Psoas muscle (tissue), 8 donors: ENCODE results near the gene PDE1C. TPM values are rescaled to one million over a fixed set of nuclear protein-coding genes. Genes with fewer than 3 reads are reported as not detected.

Experiments
- ATAC-seq, 4 donors: fragments of 200-7000 bp; cut with Tn5 transposase; one replicate each; pipeline ENCODE4 v1.9.1; 2020; ENCODE audit warnings: moderate library complexity in 3 of 4, mild to moderate bottlenecking in 2 of 4
- DNase-seq, 2 donors: peaks; one replicate each; pipeline ENCODE4 v3.0.0-alpha.2; 2020
- H3K27ac ChIP-seq: fragments of 200-600 bp; one replicate; pipeline ENCODE4 v1.8.0; 2022
- H3K27me3 ChIP-seq, 3 donors: fragments of 200-600 bp in 1 of 3; one replicate each; pipeline versions ENCODE4 v1.6.1 to v1.8.0; 2013 to 2022; ENCODE audit warnings: low read length in 2 of 3, mild to moderate bottlenecking in 2 of 3, moderate library complexity in 1 of 3; ENCODE audit not compliant: insufficient read depth in 3 of 3
- H3K36me3 ChIP-seq, 2 donors: fragments of 200-600 bp in 1 of 2; one replicate each; pipeline versions ENCODE4 v1.6.1 to v1.8.0; 2013 to 2022; ENCODE audit warnings: low read depth in 1 of 2, mild to moderate bottlenecking in 1 of 2, moderate library complexity in 1 of 2; ENCODE audit not compliant: insufficient read depth in 1 of 2
- H3K4me1 ChIP-seq: fragments of 200-600 bp; one replicate; pipeline ENCODE4 v1.8.0; 2022
- H3K4me3 ChIP-seq: fragments of 200-600 bp; one replicate; pipeline ENCODE4 v1.8.0; 2022; ENCODE audit warnings: mild to moderate bottlenecking
- H3K9me3 ChIP-seq: fragments of 200-600 bp; one replicate; pipeline ENCODE4 v1.8.0; 2022
- WGBS, 3 donors: extraction: QIAGEN DNeasy Blood & Tissue Kit; methylation state at CpG; one replicate each; pipeline versions ENCODE4 v1.1.6 to v1.1.7; 2013; 5-methylcytosine and 5-hydroxymethylcytosine counted together
- intact Hi-C, 2 donors: fragments of 100-400 bp; cut with DNase I; formaldehyde crosslinking; loops; one replicate each; pipeline versions ENCODE4 v1.11.0 to v1.14.2; 2022
- polyA plus RNA-seq, 3 donors: library from polyadenylated mRNA; stranded (reverse); fragments of 200-250 nt; gene quantifications; one replicate each; pipeline ENCODE4 v1.2.3, GENCODE V29; 2013
- total RNA-seq, 4 donors: library from RNA; stranded (reverse); fragmentation: NEBNext Ultra II Directional in 2 of 4; extraction: Animal tissue kit (Norgen Biotek cat#: 25700) in 2 of 4; gene quantifications; one replicate each; pipeline versions ENCODE4 v1.2.1 to v1.2.4, GENCODE V29; 2021 to 2023
- TF ChIP-seq, protein P1 (sequence below): fragments of 200-600 bp; IDR thresholded peaks from one replicate; pipeline ENCODE4 v1.8.0; 2022; ENCODE audit warnings: antibody characterized with exemption
- donor health status: healthy with polysubstance abuse.
- donor health status: DM: no; HTN: no; CAD: no; lungs with moderate emphysema.
- donor health status: Bipolar disorder and iron deficiency.
- donor health status: healthy.
- donor health status: DM: yes; HTN: yes; CAD: no.
- donor health status: DM: no; HTN: no; CAD: no.
- donor health status: DM: no; HTN: no; CAD: no.
- donor health status: DM: yes; HTN: yes; CAD: no.

The PDE1C gene
- total and polyA plus RNA-seq, 7 donors, result 0.20 to 1.9 (median 0.64) TPM

DNA sequence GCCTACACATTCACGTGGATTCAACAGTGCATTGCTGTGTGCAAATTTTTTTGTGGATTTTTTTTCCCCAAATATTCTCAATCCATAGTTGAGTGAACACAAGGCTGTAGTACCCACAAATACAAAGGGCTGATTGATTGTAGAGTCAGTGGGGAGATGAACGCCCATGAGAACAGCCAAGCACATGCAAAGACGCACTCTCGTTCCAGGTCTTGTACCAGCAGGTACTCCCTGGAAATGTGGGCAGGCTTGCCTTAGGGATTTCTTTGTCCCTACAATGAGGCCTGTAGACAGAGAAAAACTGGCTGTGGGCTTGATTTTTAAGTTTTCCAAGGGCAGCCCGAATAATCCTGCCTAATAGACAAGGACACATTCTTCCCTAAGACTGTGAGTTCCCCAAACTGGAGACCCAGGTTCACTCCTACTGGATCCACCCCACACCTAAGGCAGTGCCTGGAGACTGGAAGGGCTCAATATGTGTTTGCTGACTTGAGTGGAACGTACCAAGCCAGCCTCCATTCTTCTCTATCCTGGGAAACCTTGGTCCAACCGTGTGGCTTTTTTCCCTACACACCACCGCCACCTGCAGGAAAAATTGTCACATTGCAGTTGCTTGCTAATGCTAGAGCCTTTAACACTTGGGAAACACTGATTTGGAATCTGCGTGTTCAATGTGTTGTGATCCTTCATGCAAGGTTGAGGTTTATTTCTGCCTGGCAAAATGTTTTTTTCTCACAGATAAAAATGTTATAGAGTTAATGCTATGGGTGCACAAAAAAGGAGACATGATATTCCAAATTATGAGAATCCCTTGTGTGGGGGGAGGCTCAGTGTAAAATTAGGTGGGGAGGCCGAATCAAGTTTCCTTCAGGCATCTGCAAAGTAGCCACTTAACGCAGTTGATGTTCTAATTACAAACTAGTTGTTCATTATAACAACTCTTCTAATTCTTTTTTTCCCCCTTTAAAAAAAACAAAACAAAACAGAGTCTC, 333.9 kb downstream of the PDE1C start:
- TF ChIP-seq, protein P1, sequence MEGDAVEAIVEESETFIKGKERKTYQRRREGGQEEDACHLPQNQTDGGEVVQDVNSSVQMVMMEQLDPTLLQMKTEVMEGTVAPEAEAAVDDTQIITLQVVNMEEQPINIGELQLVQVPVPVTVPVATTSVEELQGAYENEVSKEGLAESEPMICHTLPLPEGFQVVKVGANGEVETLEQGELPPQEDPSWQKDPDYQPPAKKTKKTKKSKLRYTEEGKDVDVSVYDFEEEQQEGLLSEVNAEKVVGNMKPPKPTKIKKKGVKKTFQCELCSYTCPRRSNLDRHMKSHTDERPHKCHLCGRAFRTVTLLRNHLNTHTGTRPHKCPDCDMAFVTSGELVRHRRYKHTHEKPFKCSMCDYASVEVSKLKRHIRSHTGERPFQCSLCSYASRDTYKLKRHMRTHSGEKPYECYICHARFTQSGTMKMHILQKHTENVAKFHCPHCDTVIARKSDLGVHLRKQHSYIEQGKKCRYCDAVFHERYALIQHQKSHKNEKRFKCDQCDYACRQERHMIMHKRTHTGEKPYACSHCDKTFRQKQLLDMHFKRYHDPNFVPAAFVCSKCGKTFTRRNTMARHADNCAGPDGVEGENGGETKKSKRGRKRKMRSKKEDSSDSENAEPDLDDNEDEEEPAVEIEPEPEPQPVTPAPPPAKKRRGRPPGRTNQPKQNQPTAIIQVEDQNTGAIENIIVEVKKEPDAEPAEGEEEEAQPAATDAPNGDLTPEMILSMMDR, result peak; percentile 63
- WGBS, 3 donors, result 51 to 52% (median 51%) methylated on average over 11 of the region's 11 CpGs
- ATAC-seq (peak in 3 of 4 donors; percentile 57 to 65 (median 58)), DNase-seq (peak in 1 of 2 donors; percentile 30)
- H3K4me1 ChIP-seq, result no peaks in the 10 kb centered on the region
- H3K36me3 ChIP-seq, result no peaks in the 10 kb centered on the region
- no peaks in the 10 kb centered on the region for H3K9me3 ChIP-seq
- H3K4me3 ChIP-seq, result no peak overlapping the region
- H3K27ac ChIP-seq, result no peak overlapping the region
- intact Hi-C loops, result loop anchor here (5.0 to 10.0 kb wide), 4 partner anchors 291 to 751 kb away; no protein-coding TSS in a partner anchor
- peaks cover 0 to 6% (median 3%) of the 10 kb centered on the region in 3 donors for H3K27me3 ChIP-seq

DNA sequence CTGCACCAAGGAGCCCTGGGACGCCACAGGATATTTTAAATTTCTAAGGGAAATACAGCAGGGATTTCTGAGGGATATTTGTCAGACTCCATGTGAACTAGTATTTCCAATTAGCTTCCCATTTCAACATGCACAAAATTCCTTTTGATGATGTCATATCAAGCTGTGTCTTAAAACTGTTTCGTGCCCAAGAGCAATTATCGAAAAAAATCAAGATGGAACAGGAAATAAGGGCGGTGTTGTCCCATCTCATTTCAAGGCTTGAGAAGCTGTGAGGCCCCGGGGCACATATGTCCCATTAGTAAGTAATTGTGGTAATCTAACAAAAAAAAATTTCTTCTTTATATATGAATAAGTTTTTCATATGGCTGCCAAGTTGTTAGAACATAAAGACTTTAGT, 335.8 kb downstream of the PDE1C start:
- DNase-seq (no peak), ATAC-seq (no peak)
- Histone ChIP-seq H3K27ac (no peak overlapping the region), H3K27me3 (peaks cover 0 to 3% (median 0%) of the 10 kb centered on the region in 3 donors), H3K4me1 (no peaks in the 10 kb centered on the region), H3K36me3 (no peaks in the 10 kb centered on the region), H3K4me3 (no peak overlapping the region), H3K9me3 (no peaks in the 10 kb centered on the region)
- TF ChIP-seq, protein P1, result no peak
- intact Hi-C loops, result loop anchor here (10.0 kb wide), 3 partner anchors 290 to 750 kb away; no protein-coding TSS in a partner anchor
- WGBS, 3 donors, result 54 to 55% (median 55%) methylated on average over 5 of the region's 5 CpGs

GRCh38 chr7:31729195-31729804, 340.9 kb downstream of the PDE1C start:
- DNase-seq (no peak), ATAC-seq (no peak)
- Histone ChIP-seq H3K4me3 (no peak overlapping the region), H3K9me3 (no peaks in the 10 kb centered on the region), H3K36me3 (no peaks in the 10 kb centered on the region), H3K4me1 (no peaks in the 10 kb centered on the region), H3K27ac (no peak overlapping the region), H3K27me3 (peaks cover 0 to 3% (median under 1%) of the 10 kb centered on the region in 3 donors)
- 50 to 52% (median 52%) methylated on average over 3 of the region's 3 CpGs for WGBS, 3 donors
- TF ChIP-seq, protein P1, result no peak
- intact Hi-C loops, result no loop called here

DNA sequence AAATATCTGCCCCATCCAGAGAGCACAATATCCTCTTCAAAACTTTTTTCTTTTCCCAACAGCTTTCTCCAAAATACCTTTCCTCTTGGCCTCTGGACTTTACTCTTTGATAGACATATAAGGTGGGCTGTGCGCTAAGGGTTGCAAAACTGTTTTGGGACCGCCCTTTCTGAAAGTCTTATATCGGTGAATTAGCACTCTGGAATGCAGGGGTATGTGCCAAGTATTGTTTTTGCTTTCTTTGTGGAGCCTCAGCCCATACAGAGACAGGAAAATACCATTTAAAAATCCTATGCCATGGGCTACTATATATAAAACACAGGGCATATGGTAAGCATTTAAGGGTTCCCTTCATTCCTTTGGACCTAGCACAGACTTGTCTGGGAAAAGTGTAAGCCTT, 345.5 kb downstream of the PDE1C start:
- no peak overlapping the region for H3K27ac ChIP-seq
- H3K27me3 ChIP-seq, result peaks cover 0 to 2% (median 0%) of the 10 kb centered on the region in 3 donors
- TF ChIP-seq, protein P1, result no peak
- intact Hi-C loops, result no loop called here
- DNase-seq (no peak), ATAC-seq (no peak)
- H3K36me3 ChIP-seq, result no peaks in the 10 kb centered on the region
- no peaks in the 10 kb centered on the region for H3K9me3 ChIP-seq
- H3K4me1 ChIP-seq, result no peaks in the 10 kb centered on the region
- H3K4me3 ChIP-seq, result no peak overlapping the region
- 44 to 59% (median 57%) methylated on average over 3 of the region's 3 CpGs for WGBS, 3 donors
